HG03025 (cell line): ENCODE measurements around the gene R3HDM4.
"Not testable (repeated sequence)": the region's sequence is repeated elsewhere in the genome, so short reads cannot be mapped to it uniquely, and the experiment has no call there.

Experiments
- ATAC-seq: cut with Tn5 transposase; IDR thresholded peaks from one replicate; pipeline ENCODE4 v1.9.1; 2021; ENCODE audit warnings: mild to moderate bottlenecking, moderate library complexity; ENCODE audit not compliant: unreplicated experiment, low FRiP score

R3HDM4 gene

GRCh38 chr19:878751-879561 lies 34.1 kb downstream of the R3HDM4 start:
- ATAC-seq: not testable (repeated sequence)

DNA sequence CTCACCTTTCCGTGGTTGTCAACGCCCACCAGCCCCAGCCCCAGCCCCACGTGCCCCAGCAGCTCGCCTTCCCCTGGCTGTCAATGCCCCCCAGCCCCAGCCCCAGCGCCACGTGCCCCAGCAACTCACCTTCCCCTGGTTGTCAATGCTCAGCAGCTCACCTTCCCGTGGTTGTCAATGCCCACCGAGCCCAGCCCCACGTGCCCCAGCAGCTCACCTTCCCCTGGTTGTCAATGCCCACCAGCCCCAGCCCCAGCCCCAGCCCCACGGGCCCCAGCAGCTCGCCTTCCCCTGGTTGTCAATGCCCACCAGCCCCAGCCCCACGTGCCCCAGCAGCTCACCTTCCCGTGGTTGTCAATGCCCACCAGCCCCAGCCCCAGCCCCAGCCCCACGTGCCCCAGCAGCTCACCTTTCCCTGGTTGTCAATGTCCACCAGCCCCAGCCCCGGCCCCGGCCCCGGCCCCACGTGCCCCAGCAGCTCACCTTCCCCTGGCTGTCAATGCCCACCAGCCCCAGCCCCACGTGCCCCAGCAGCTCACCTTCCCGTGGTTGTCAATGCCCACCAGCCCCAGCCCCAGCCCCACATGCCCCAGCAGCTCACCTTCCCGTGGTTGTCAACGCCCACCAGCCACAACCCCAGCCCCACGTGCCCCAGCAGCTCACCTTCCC lies 34.9 kb downstream of the R3HDM4 start:
- not testable (repeated sequence) for ATAC-seq

DNA sequence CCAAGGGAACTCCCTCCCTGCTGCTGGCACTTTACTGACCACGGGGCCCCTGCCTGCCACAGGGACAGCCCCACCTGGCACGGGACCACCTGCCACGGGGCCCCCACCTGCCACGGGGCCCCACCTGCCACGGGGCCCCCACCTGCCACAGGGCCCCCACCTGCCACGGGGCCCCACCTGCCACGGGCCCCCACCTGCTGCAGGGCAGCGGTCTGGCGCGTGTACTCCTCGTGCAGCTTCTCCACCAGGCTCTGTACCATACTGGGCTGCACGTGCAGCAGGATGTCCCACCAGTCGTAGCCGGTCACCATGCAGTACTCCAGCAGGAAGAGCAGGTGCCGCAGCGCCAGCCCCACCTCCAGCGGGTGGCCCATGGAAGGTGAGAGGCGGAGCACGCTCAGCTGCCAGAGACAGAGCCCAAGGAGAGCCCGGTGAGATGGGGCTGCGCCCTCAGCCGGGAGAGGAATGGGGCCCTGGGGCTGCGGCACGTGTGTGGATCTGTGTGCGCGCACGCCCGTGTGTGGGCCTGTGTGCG lies 36.2 kb downstream of the R3HDM4 start:
- ATAC-seq: no peak

DNA sequence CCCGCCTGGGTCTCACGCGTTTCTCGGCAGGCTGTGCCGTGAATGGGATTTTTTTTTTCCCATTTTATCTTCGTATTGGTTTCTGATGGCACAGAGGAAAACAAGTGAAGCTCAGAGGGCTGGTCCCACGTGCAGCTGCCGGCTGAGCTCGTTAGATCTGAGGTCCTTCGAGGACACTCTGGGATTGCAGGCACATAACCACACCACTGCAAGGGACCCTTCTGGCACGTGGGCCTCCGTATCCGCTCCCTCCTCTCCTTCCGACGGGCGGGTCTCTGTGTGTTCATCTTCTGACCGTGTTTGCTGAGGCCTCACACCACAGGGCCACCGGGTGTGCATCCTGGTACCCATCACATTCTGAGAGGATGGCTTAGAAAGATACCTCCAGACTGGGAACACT lies 36.9 kb downstream of the R3HDM4 start:
- no peak for ATAC-seq

GRCh38 chr19:875265-875879 lies 37.6 kb downstream of the R3HDM4 start:
- no peak for ATAC-seq

DNA sequence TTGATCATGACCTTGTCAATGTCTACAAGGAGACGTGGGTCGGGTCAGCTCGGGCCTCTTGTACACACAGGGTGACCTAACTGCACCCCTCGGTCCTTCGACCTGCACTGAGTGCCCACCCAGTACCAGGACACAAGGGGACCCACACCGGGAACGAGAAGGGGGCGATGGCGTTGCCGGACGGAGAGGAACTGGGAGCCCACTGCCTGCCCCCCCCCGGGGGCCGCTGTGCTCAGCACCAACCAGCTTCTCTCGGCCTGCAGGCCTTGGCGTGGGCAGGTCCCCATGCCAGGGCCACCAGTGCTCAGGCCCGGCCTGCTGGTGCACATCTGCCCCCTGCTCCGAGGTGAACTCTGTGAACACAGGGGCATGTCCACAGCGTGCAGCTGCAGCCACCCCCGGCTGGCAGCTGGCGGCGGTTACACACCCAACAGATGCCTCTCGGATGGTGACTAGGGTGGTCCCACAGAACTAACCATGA lies 39.4 kb downstream of the R3HDM4 start:
- ATAC-seq: no peak

DNA sequence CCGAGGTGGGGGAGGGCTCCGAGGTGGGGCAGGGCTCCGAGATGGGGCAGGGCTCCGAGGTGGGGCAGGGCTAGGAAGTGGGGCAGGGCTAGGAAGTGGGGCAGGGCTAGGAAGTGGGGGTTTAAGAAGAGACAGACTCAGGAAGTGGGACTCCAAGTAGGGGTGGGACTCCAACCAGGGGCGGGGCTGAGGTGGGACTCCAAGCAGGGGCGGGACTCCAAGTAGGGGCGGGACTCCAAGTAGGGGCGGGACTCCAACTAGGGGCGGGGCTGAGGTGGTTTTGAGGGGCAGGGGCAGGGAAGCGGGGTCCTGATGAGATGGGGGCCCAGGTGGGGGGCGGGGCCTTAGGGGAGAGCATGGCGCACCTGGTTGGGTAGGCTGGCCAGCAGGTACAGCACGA lies 39.9 kb downstream of the R3HDM4 start:
- no peak for ATAC-seq

- ATAC-seq: no peak
These were observed 40.6 kb downstream of the R3HDM4 start for GRCh38 chr19:872266-872951.

DNA sequence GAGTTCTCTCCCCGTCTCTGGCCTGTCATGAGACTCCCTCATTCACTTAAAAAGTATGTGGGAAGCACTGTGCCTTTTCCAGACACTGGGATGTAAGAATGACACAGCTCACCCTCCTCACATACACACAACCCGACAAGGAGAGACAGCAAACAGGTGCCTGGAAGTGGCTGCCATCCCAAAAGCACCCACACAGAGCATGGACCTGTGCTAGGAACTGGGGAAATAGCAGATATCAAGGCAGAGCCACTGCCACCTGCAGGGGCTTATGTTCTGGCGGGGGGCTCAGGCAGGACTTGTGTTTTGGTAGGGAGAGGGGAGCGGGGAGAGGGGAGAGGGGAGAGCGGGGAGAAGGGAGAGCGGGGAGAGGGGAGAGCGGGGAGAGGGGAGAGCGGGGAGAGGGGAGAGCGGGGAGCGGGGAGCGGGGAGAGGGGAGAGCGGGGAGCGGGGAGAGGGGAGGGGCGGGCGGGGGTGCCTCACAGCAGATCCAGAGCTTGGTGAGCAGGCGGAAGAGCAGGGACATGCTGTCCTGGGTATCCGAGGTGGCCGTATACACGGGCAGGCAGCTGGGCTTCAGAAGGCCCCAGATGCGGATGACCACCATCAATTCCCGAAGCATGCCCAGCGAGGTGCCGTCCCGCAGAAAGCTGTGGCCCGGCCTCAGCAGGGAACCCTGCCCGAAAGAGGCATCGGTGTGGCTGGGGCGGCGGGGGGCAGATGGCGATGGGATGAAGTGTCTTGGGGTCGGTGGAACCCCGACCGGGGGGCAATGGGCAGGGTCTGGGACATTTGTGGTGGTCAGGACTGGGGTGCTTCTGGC lies 41.4 kb downstream of the R3HDM4 start:
- no peak for ATAC-seq

- ATAC-seq: no peak
These were observed 42.0 kb downstream of the R3HDM4 start for GRCh38 chr19:870963-871401.

GRCh38 chr19:870314-870713 lies 42.7 kb downstream of the R3HDM4 start:
- no peak for ATAC-seq

DNA sequence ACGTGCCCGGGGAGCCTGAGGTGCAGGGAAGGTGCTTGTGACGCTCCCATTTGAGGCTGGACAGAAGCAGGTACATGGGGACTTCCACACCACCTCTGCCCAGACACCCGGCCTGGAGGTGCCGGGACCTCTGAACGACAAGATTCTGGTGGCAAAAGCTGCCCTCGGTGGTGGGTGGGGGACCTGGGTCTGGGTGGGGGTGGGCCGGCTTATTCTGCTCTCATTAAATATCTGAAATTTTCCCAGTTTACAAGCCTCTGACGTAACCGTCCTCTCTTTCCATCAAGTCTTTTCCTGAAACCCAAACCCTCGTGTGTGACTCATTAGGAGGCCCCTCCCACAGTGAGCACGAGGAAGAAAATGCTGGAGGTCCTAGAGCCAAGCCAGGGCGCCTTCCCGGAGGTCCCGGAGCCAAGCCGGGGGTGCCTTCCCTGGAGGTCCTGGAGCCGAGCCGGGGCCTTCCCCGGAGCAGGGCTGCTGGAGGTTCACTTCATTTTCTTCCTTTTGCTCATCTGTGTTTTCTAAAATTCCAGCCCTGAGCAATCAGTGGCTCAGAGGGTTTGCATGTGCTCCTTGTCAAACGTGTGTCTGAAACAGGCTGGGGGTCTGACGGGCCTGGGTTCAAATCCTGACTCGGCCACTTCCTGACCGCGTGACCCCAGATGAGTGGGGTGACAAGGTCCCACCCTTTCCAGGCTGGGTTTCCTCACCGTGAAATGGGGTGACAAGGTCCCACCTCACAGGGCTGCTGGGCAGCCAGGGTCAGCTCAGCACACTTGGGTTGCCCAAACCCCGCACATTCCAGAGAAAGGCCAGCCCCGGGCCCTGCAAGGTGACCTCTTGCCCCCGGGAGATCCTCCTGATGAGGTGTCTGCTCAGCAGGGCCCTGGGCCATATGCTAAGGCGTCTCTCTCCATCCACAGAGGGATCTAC lies 43.5 kb downstream of the R3HDM4 start:
- ATAC-seq: no peak

DNA sequence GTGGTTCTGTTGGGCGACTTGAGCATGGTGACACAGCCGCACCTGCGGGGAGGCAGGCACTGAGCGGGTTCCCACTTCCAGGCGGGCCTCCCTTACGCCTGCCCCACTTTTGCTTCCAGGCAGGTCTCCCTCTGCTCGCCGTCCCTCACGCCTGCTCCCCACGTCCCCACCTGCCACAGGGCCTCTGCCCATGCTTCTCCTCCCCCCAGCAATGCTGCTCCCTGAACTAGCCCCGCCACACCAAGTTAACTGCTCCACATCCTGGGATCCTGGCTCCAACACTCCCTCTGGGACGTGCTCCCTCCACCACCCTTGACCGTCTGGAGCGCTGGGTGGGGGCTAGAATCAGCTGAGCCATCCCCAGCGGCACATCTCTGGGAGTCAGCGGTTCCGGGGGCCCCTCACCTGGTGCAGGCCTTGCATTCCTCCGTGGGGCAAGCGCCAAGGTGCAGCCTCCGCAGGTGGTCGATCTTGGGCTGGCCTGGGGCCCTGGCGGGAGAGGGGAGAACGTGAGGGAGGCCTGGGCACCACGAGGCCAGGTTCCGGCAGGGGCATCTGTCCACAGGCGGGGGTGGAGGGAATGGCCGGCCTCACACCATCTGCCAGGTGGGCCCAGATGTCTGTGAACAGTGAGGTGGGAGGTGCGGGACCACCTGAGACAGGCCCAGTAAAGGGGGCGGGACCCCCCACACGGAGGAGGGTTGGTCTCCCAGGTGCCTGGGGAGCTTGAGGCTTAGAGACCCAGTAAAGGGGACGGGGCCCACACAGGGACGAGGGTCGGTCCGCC lies 44.4 kb downstream of the R3HDM4 start:
- ATAC-seq: no peak

DNA sequence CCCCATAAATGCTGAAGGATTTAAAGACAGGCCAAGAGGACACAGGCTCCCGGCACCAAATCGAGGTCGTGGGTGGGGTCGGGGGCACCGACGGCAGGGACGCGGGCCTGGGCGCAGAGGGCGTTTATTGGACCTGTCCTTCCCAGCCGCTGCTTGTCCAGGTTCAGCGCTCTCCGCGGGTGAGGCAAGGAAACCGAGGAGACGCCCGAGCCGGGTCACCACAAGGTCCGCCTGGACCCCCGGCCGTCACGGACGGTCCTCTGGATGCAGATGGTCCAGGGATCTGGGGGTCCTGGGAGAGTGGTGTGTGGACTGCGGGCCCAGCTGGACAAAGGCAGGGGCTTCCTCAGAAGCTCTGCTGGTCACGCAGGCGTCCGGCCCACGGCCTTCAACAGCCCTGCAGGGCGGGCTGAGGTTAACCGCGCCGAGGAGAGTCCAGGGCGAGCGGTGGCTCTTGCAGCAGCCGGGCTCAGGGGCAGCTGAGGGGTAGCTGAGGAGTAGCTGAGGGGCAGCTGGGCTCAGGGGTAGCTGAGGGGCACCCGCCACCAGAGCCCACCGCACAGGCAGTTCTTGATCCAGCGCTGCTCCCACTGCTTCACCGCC lies 45.1 kb downstream of the R3HDM4 start:
- ATAC-seq: no peak

DNA sequence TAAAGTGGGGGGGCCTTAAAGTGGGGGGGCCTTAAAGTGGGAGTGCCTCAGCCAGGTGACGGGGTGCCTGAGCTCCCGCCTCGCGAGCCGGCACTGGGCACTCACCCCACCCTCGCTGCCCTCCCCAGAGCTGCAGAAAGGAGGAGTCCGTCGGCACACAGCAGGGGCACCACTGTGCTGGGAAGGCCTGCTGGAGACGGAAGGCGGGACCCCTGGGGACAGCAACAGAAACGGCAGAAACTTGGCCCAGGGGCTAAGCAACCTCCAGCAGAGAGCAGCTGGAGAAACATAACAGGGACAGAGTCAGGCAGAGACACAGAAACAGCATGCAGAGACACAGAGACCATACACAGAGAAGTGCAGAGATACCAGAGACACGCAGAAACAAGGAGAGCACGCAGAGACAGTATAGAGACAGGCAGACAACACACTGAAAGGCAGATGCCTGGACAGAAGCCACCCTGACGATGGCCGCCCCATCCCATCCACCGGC lies 45.7 kb downstream of the R3HDM4 start:
- ATAC-seq: no peak

GRCh38 chr19:866769-867300 lies 46.2 kb downstream of the R3HDM4 start:
- ATAC-seq: no peak

- no peak for ATAC-seq
These were observed 49.8 kb downstream of the R3HDM4 start for GRCh38 chr19:863315-863620.
